LHCN-M2 (cell line): ENCODE measurements around the gene RAI1. TPM values are rescaled to one million over a fixed set of nuclear protein-coding genes. Genes with fewer than 3 reads are reported as not detected.

ENCODE experiments used
- DNase-seq: peaks from one replicate; pipeline ENCODE4 v3.0.0-alpha.2; 2012; ENCODE audit warnings: low read depth
- total RNA-seq: library from RNA; depleted of rRNA; stranded (reverse); fragments of >200 nt; gene quantifications from 2 replicates; pipeline ENCODE4 v1.2.3, GENCODE V29; 2014

The RAI1 gene
- total RNA-seq, 1 experiment from 2014 or later, result 10.3 TPM

GRCh38 chr17:17842111-17842876 is 161.0 kb downstream of the RAI1 start:
- DNase-seq, result no peak

- no peak for DNase-seq
Measured at GRCh38 chr17:17843096-17843495, 161.8 kb downstream of the RAI1 start.

- no peak for DNase-seq
Measured at GRCh38 chr17:17844079-17844478, 162.8 kb downstream of the RAI1 start.

GRCh38 chr17:17844500-17844899 is 163.2 kb downstream of the RAI1 start:
- DNase-seq, result no peak

- DNase-seq, result no peak
Measured at GRCh38 chr17:17845046-17845775, 164.0 kb downstream of the RAI1 start.

- no peak for DNase-seq
Measured at GRCh38 chr17:17846003-17846402, 164.7 kb downstream of the RAI1 start.

GRCh38 chr17:17846645-17847044 is 165.4 kb downstream of the RAI1 start:
- DNase-seq, result no peak

- DNase-seq, result no peak
Measured at GRCh38 chr17:17847118-17847689, 165.9 kb downstream of the RAI1 start.

- no peak for DNase-seq
Measured at GRCh38 chr17:17847726-17848125, 166.5 kb downstream of the RAI1 start.

- no peak for DNase-seq
Measured at GRCh38 chr17:17848311-17849082, 167.2 kb downstream of the RAI1 start.

GRCh38 chr17:17849147-17849820 is 168.0 kb downstream of the RAI1 start:
- peak; percentile 81 for DNase-seq

- peak; percentile 62 for DNase-seq
Measured at GRCh38 chr17:17849845-17850373, 168.7 kb downstream of the RAI1 start.

GRCh38 chr17:17851103-17852002 is 170.1 kb downstream of the RAI1 start:
- no peak for DNase-seq

- no peak for DNase-seq
Measured at GRCh38 chr17:17852930-17853329, 171.7 kb downstream of the RAI1 start.

- no peak for DNase-seq
Measured at GRCh38 chr17:17853811-17854447, 172.7 kb downstream of the RAI1 start.

GRCh38 chr17:17855976-17856375 is 174.7 kb downstream of the RAI1 start:
- peak; percentile 58 for DNase-seq

GRCh38 chr17:17856386-17856785 is 175.1 kb downstream of the RAI1 start:
- DNase-seq, result no peak

- DNase-seq, result no peak
Measured at GRCh38 chr17:17857496-17857895, 176.2 kb downstream of the RAI1 start.
